HEK293 (cell line): ENCODE results near the gene GMDS.

Source experiments
- CTCF ChIA-PET: fragments of 350-600 bp; formaldehyde crosslinking; extraction: SDS; loops from one replicate; lab custom pipeline; 2021; ENCODE audit warnings: antibody characterized with exemption; lab: Yijun Ruan, JAX
- POLR2A ChIA-PET: fragments of 300-600 bp; formaldehyde crosslinking; extraction: SDS; loops from one replicate; lab custom pipeline; 2020; ENCODE audit warnings: antibody characterized with exemption, inconsistent platforms; lab: Yijun Ruan, JAX
- H3K27ac ChIP-seq: fragments of 200-500 bp; sonication (Bioruptor generic); 2 replicates; pipeline ENCODE4 v1.5.1; 2014; ENCODE audit warnings: low read depth, low read length, control low read depth, inconsistent platforms; ENCODE audit errors: extremely low read depth
- H3K36me3 ChIP-seq, 2 experiments: fragments of 200-500 bp in 1 of 2; sonication (Bioruptor generic) in 1 of 2; 1 replicate in 1 of 2; 2 replicates in 1 of 2; pipeline ENCODE4 v1.5.1; 2014 to 2017; ENCODE audit warnings: inconsistent platforms in 2 of 2, low read length in 2 of 2; ENCODE audit not compliant: control insufficient read depth in 2 of 2, insufficient read depth in 1 of 2
- H3K4me1 ChIP-seq: fragments of 200-500 bp; sonication (Bioruptor generic); 2 replicates; pipeline ENCODE4 v1.5.1; 2014; ENCODE audit warnings: mild to moderate bottlenecking, low read length, inconsistent platforms; ENCODE audit not compliant: control insufficient read depth, insufficient read depth
- H3K4me3 ChIP-seq: 2 replicates; pipeline ENCODE4 v1.5.1; 2011; ENCODE audit warnings: low read depth, mild to moderate bottlenecking, control low read depth, low read length, moderate library complexity
- H3K9me3 ChIP-seq: fragments of 200-500 bp; sonication (Bioruptor generic); 2 replicates; pipeline ENCODE4 v1.5.1; 2014; ENCODE audit warnings: low read depth, low read length, inconsistent platforms; ENCODE audit not compliant: control insufficient read depth, insufficient read depth
- GFI1B ChIP-seq: fragments of 450-650 bp; formaldehyde crosslinking; IDR thresholded peaks from 2 replicates; pipeline ENCODE4 v1.5.1; 2016; ENCODE audit warnings: missing biosample characterization, missing genetic modification characterization
- GLIS1 ChIP-seq: fragments of 450-650 bp; formaldehyde crosslinking; IDR thresholded peaks from 2 replicates; pipeline ENCODE4 v1.5.1; 2016; ENCODE audit warnings: missing biosample characterization, missing genetic modification characterization
- HOXC10 ChIP-seq: sonication (generic); formaldehyde crosslinking; IDR thresholded peaks from 2 replicates; pipeline ENCODE4 v1.8.1; 2023; ENCODE audit warnings: mild to moderate bottlenecking, missing genetic modification reagents
- MEIS1 ChIP-seq: sonication (generic); formaldehyde crosslinking; IDR thresholded peaks from 2 replicates; pipeline ENCODE4 v1.8.1; 2022; ENCODE audit warnings: missing genetic modification reagents, mild to moderate bottlenecking, borderline replicate concordance
- SETDB1 ChIP-seq: IDR thresholded peaks from one replicate; pipeline ENCODE4 v1.6.1; 2017; ENCODE audit warnings: mild to moderate bottlenecking, low read length, moderate library complexity, mixed read lengths; ENCODE audit not compliant: insufficient read length
- SP7 ChIP-seq: fragments of 450-650 bp; formaldehyde crosslinking; IDR thresholded peaks from 2 replicates; pipeline ENCODE4 v1.5.1; 2016; ENCODE audit warnings: missing biosample characterization, missing genetic modification characterization
- TCF7L2 ChIP-seq: IDR thresholded peaks from 2 replicates; pipeline ENCODE4 v1.6.1; 2011; ENCODE audit warnings: low read depth, mild to moderate bottlenecking, inconsistent platforms, low read length, moderate library complexity, borderline replicate concordance
- TRIM28 ChIP-seq: IDR thresholded peaks from 2 replicates; pipeline ENCODE4 v1.6.1; 2011; ENCODE audit warnings: low read length, control low read depth, borderline replicate concordance
- ZBTB1 ChIP-seq: fragments of 450-650 bp; formaldehyde crosslinking; IDR thresholded peaks from 2 replicates; pipeline ENCODE4 v1.5.1; 2016; ENCODE audit warnings: missing biosample characterization, missing genetic modification characterization
- ZBTB26 ChIP-seq: fragments of 450-650 bp; formaldehyde crosslinking; optimal IDR thresholded peaks from 2 replicates; pipeline ENCODE3; 2016; ENCODE audit warnings: missing biosample characterization, mild to moderate bottlenecking, missing genetic modification characterization
- ZBTB48 ChIP-seq: fragments of 450-650 bp; formaldehyde crosslinking; IDR thresholded peaks from 2 replicates; pipeline ENCODE4 v1.5.1; 2016; ENCODE audit warnings: missing biosample characterization, missing genetic modification characterization
- ZBTB6 ChIP-seq: fragments of 450-650 bp; formaldehyde crosslinking; IDR thresholded peaks from 2 replicates; pipeline ENCODE4 v1.5.1; 2017; ENCODE audit warnings: missing biosample characterization, missing genetic modification characterization
- ZBTB7A ChIP-seq: fragments of 450-650 bp; formaldehyde crosslinking; IDR thresholded peaks from 2 replicates; pipeline ENCODE4 v1.5.1; 2016; ENCODE audit warnings: low read depth, missing biosample characterization, missing genetic modification characterization
- ZIC2 ChIP-seq: fragments of 450-650 bp; formaldehyde crosslinking; IDR thresholded peaks from 2 replicates; pipeline ENCODE4 v1.5.1; 2016; ENCODE audit warnings: missing biosample characterization, missing genetic modification characterization
- ZNF112 ChIP-seq: fragments of 450-650 bp; formaldehyde crosslinking; IDR thresholded peaks from 2 replicates; pipeline ENCODE4 v1.5.0; 2017; ENCODE audit warnings: missing biosample characterization, missing genetic modification characterization
- ZNF169 ChIP-seq: fragments of 450-650 bp; formaldehyde crosslinking; IDR thresholded peaks from 2 replicates; pipeline ENCODE4 v1.5.1; 2016; ENCODE audit warnings: missing biosample characterization, missing genetic modification characterization
- ZNF404 ChIP-seq: fragments of 450-650 bp; formaldehyde crosslinking; IDR thresholded peaks from 2 replicates; pipeline ENCODE4 v1.5.1; 2017; ENCODE audit warnings: missing biosample characterization, missing genetic modification characterization
- ZNF426 ChIP-seq: fragments of 450-650 bp; formaldehyde crosslinking; IDR thresholded peaks from 2 replicates; pipeline ENCODE4 v1.5.1; 2017; ENCODE audit warnings: missing biosample characterization, missing genetic modification characterization, mild to moderate bottlenecking, inconsistent platforms, moderate library complexity
- ZNF501 ChIP-seq: fragments of 450-650 bp; formaldehyde crosslinking; IDR thresholded peaks from 2 replicates; pipeline ENCODE4 v1.5.1; 2016; ENCODE audit warnings: missing biosample characterization, missing genetic modification characterization
- ZNF549 ChIP-seq: fragments of 450-650 bp; IDR thresholded peaks from 2 replicates; pipeline ENCODE4 v1.5.1; 2018; ENCODE audit warnings: missing biosample characterization, missing genetic modification characterization, mild to moderate bottlenecking, inconsistent platforms, moderate library complexity
- ZNF560 ChIP-seq: fragments of 450-650 bp; formaldehyde crosslinking; IDR thresholded peaks from 2 replicates; pipeline ENCODE4 v1.5.1; 2017; ENCODE audit warnings: missing biosample characterization, missing genetic modification characterization, borderline replicate concordance
- ZNF596 ChIP-seq: fragments of 450-650 bp; IDR thresholded peaks from 2 replicates; pipeline ENCODE4 v1.5.0; 2018; ENCODE audit warnings: missing biosample characterization, mild to moderate bottlenecking, missing genetic modification characterization, moderate library complexity
- ZNF629 ChIP-seq: fragments of 450-650 bp; formaldehyde crosslinking; IDR thresholded peaks from 2 replicates; pipeline ENCODE4 v1.5.1; 2017; ENCODE audit warnings: missing biosample characterization, missing genetic modification characterization
- ZNF645 ChIP-seq: fragments of 450-650 bp; formaldehyde crosslinking; IDR thresholded peaks from 2 replicates; pipeline ENCODE4; 2016; ENCODE audit warnings: missing biosample characterization, missing genetic modification characterization
- ZNF658 ChIP-seq: fragments of 450-650 bp; formaldehyde crosslinking; IDR thresholded peaks from 2 replicates; pipeline ENCODE4; 2016; ENCODE audit warnings: missing biosample characterization, missing genetic modification characterization
- ZNF670 ChIP-seq: fragments of 450-650 bp; formaldehyde crosslinking; IDR thresholded peaks from 2 replicates; pipeline ENCODE4 v1.5.1; 2016; ENCODE audit warnings: missing biosample characterization, missing genetic modification characterization, low read depth
- ZNF677 ChIP-seq: fragments of 450-650 bp; IDR thresholded peaks from 2 replicates; pipeline ENCODE4 v1.5.0; 2018; ENCODE audit warnings: missing biosample characterization, mild to moderate bottlenecking, missing genetic modification characterization, moderate library complexity
- ZNF837 ChIP-seq: fragments of 450-650 bp; formaldehyde crosslinking; IDR thresholded peaks from 2 replicates; pipeline ENCODE4 v1.5.1; 2016; ENCODE audit warnings: missing biosample characterization, missing genetic modification characterization
- ZSCAN18 ChIP-seq: fragments of 450-650 bp; formaldehyde crosslinking; IDR thresholded peaks from 2 replicates; pipeline ENCODE4 v1.5.1; 2016; ENCODE audit warnings: missing biosample characterization, missing genetic modification characterization
- ZSCAN23 ChIP-seq: fragments of 450-650 bp; formaldehyde crosslinking; IDR thresholded peaks from 2 replicates; pipeline ENCODE4 v1.5.1; 2016; ENCODE audit warnings: missing biosample characterization, missing genetic modification characterization

Gene GMDS

GRCh38 chr6:2254747-2255146 is 9.3 kb upstream of the GMDS start:
- H3K27ac ChIP-seq = no peak overlapping the region
- no peaks in the 10 kb centered on the region for H3K4me1 ChIP-seq
- POLR2A ChIA-PET = no interaction called here
- H3K4me3 ChIP-seq = no peak overlapping the region
- no peaks in the 10 kb centered on the region for H3K9me3 ChIP-seq
- H3K36me3 ChIP-seq = peaks cover 5 to 11% of the 10 kb centered on the region in 2 experiments; a peak in 2 of 3 replicates
- CTCF ChIA-PET = no interaction called here
- TF ChIP-seq GLIS1 (tag by site-specific recombination) (no peak), ZNF549 (tag by site-specific recombination) (no peak), MEIS1 (no peak), TRIM28 (no peak), ZBTB1 (tag by site-specific recombination) (no peak), ZBTB48 (tag by site-specific recombination) (no peak), ZNF501 (tag by site-specific recombination) (no peak), ZNF404 (tag by site-specific recombination) (no peak), ZSCAN23 (tag by site-specific recombination) (no peak), ZNF645 (tag by site-specific recombination) (no peak), ZSCAN18 (tag by site-specific recombination) (no peak), SP7 (tag by site-specific recombination) (no peak), GFI1B (tag by site-specific recombination) (no peak), ZBTB7A (no peak), ZBTB6 (tag by site-specific recombination) (no peak), ZNF837 (tag by site-specific recombination) (no peak)

- ChIA-PET CTCF (no interaction called here), POLR2A (no interaction called here)
- peaks cover 0 to 5% of the 10 kb centered on the region in 2 experiments; a peak in 1 of 3 replicates for H3K36me3 ChIP-seq
These were observed 3.7 kb upstream of the GMDS start for GRCh38 chr6:2249126-2249525.

GRCh38 chr6:2247664-2248063 is 2.3 kb upstream of the GMDS start:
- POLR2A ChIA-PET = no interaction called here
- TF ChIP-seq ZBTB26 (tag by site-specific recombination) (no peak), ZNF560 (tag by site-specific recombination) (no peak), ZNF658 (no peak), ZNF404 (tag by site-specific recombination) (no peak), ZNF169 (tag by site-specific recombination) (no peak)
- CTCF ChIA-PET = interaction anchor here (0.6 to 1.1 kb wide), 4 partner anchors 106 to 662 kb away, joined by 3 to 5 read pairs (median 4); no protein-coding TSS in a partner anchor
- no peak overlapping the region for H3K27ac ChIP-seq
- H3K4me1 ChIP-seq = peaks cover 4% of the 10 kb centered on the region; the same call in 1 of the 2 replicates
- H3K4me3 ChIP-seq = no peak overlapping the region
- peaks cover 0 to 5% of the 10 kb centered on the region in 2 experiments; a peak in 1 of 3 replicates for H3K36me3 ChIP-seq
- no peaks in the 10 kb centered on the region for H3K9me3 ChIP-seq

More at GRCh38 chr6:2249126-2249525, 3.7 kb upstream of the GMDS start:
- no peak overlapping the region for H3K27ac ChIP-seq
- TF ChIP-seq TCF7L2 (no peak), HOXC10 (no peak), SETDB1 (no peak), ZNF596 (no peak), ZNF670 (tag by site-specific recombination) (no peak), ZIC2 (tag by site-specific recombination) (no peak), ZNF629 (tag by site-specific recombination) (no peak), ZBTB7A (no peak), ZNF677 (no peak), ZNF112 (no peak), ZNF426 (tag by site-specific recombination) (no peak)
- TF ChIP-seq, all 188 proteins: peak for 0
- no peak overlapping the region for H3K4me3 ChIP-seq
- 0 out of 2 replicates have a peak, but pooled peaks cover 4% of the 10 kb centered on the region for H3K4me1 ChIP-seq
- no peaks in the 10 kb centered on the region for H3K9me3 ChIP-seq
